HepG2 (cell line): ENCODE data around the gene PRIMA1. TPM values are rescaled to one million over a fixed set of nuclear protein-coding genes. Genes with fewer than 3 reads are reported as not detected.

Experiments
- ATAC-seq: fragments of 200-7000 bp; cut with Tn5 transposase; 3 replicates; pipeline ENCODE4 v1.9.1; 2020; ENCODE audit warnings: mild to moderate bottlenecking, moderate library complexity
- BruUV-seq: library from RNA; stranded (reverse); fragments of 400-500 nt; replicated peaks from 2 replicates; lab custom pipeline; 2021; lab: Mats Ljungman, UMichigan
- CTCF ChIA-PET: fragments of 300-600 bp; formaldehyde crosslinking; extraction: SDS; loops from one replicate; lab custom pipeline; 2021; ENCODE audit warnings: low total read pairs, inconsistent platforms, low intra/inter-chr PET ratio; lab: Yijun Ruan, JAX
- POLR2A ChIA-PET: fragments of 350-600 bp; sonication (Branson Sonifier 250); formaldehyde crosslinking; loops from one replicate; lab custom pipeline; 2020; ENCODE audit warnings: antibody characterized with exemption, inconsistent platforms; lab: Yijun Ruan, JAX
- DNase-seq: peaks from one replicate; pipeline ENCODE4 v3.0.0-alpha.2; 2015; ENCODE audit warnings: low spot score
- FAIRE-seq: peaks from 3 replicates; lab custom pipeline; 2011; peaks lifted over from hg19 to GRCh38; lab: Jason Lieb, UNC
- H2AFZ ChIP-seq: one replicate; pipeline ENCODE4 v1.6.1; 2011; ENCODE audit warnings: low read length, inconsistent platforms
- H3K27ac ChIP-seq: fragments of 300-600 bp; 3 replicates; pipeline ENCODE4 v1.8.0; 2011; ENCODE audit warnings: mixed run types, mild to moderate bottlenecking, mixed read lengths, low read length, inconsistent platforms; ENCODE audit not compliant: insufficient read depth; ENCODE audit errors: extremely low read length
- H3K27me3 ChIP-seq, 2 experiments: fragments of 200-600 bp in 1 of 2; 2 replicates in 1 of 2; 3 replicates in 1 of 2; pipeline versions ENCODE4 v1.6.0 to v1.8.0; 2011; ENCODE audit warnings: low read length in 2 of 2, mild to moderate bottlenecking in 2 of 2, moderate library complexity in 2 of 2, inconsistent platforms in 1 of 2; ENCODE audit not compliant: insufficient read depth in 2 of 2, control insufficient read depth in 1 of 2
- H3K36me3 ChIP-seq, 2 experiments: fragments of 200-600 bp in 1 of 2; replicated peaks in 1 of 2; 2 replicates in 1 of 2; 3 replicates in 1 of 2; pipeline versions ENCODE4 v1.5.1 to v1.8.0; 2011; ENCODE audit warnings: low read length in 2 of 2, inconsistent platforms in 1 of 2; ENCODE audit not compliant: insufficient read depth in 2 of 2, control insufficient read depth in 1 of 2
- H3K4me1 ChIP-seq: 2 replicates; pipeline ENCODE4 v1.5.1; 2012; ENCODE audit warnings: low read length, inconsistent platforms; ENCODE audit not compliant: insufficient read depth
- H3K4me2 ChIP-seq: 2 replicates; pipeline ENCODE4 v1.6.0; 2011; ENCODE audit warnings: low read depth, low read length, inconsistent platforms
- H3K4me3 ChIP-seq, 3 experiments: fragments of 200-600 bp in 1 of 3; sonication (generic), shearing (Covaris generic) in 1 of 3; replicated peaks in 1 of 3; 2 replicates each; pipeline ENCODE4 v1.5.1; 2011 to 2016; ENCODE audit warnings: low read length in 3 of 3, inconsistent platforms in 2 of 3, low read depth in 2 of 3, mild to moderate bottlenecking in 2 of 3, control low read depth in 1 of 3, mixed read lengths in 1 of 3; ENCODE audit not compliant: insufficient read depth in 1 of 3
- H3K79me2 ChIP-seq: one replicate; pipeline ENCODE4 v1.6.1; 2011; ENCODE audit warnings: low read length, inconsistent platforms; ENCODE audit not compliant: insufficient read depth
- H3K9ac ChIP-seq: 2 replicates; pipeline ENCODE4 v1.6.0; 2011; ENCODE audit warnings: mild to moderate bottlenecking, low read depth, low read length, inconsistent platforms; ENCODE audit not compliant: insufficient read depth
- H3K9me3 ChIP-seq: 2 replicates; pipeline ENCODE4 v1.5.1; 2012; ENCODE audit warnings: mild to moderate bottlenecking, low read length
- H4K20me1 ChIP-seq: 2 replicates; pipeline ENCODE4 v1.6.0; 2011; ENCODE audit warnings: inconsistent platforms, mild to moderate bottlenecking, low read length, moderate library complexity; ENCODE audit not compliant: insufficient read depth
- CHD2 ChIP-seq: IDR thresholded peaks from 2 replicates; pipeline ENCODE4 v1.6.1; 2011; ENCODE audit warnings: low read depth, low read length, improper control_type of control experiment
- FOXA3 ChIP-seq: IDR thresholded peaks from 2 replicates; pipeline ENCODE4 v1.6.1; 2016; ENCODE audit warnings: missing genetic modification reagents, missing compliant biosample characterization
- GPN1 ChIP-seq: sonication (generic); formaldehyde crosslinking; IDR thresholded peaks from 2 replicates; pipeline ENCODE4 v1.5.1; 2020; ENCODE audit warnings: missing genetic modification reagents, borderline replicate concordance
- HCFC1 ChIP-seq: fragments of 150-350 bp; IDR thresholded peaks from 2 replicates; pipeline ENCODE4 v1.6.1; 2014; ENCODE audit warnings: low read depth, low read length
- KDM4B ChIP-seq: sonication (generic); formaldehyde crosslinking; IDR thresholded peaks from 2 replicates; pipeline ENCODE4 v1.4.0; 2020; ENCODE audit warnings: missing genetic modification reagents
- MTA3 ChIP-seq: sonication (generic); formaldehyde crosslinking; IDR thresholded peaks from 2 replicates; pipeline ENCODE4 v1.4.0; 2020; ENCODE audit warnings: missing genetic modification reagents
- NFIB ChIP-seq: sonication (generic); formaldehyde crosslinking; IDR thresholded peaks from 2 replicates; pipeline ENCODE4 v1.9.0; 2021; ENCODE audit warnings: missing genetic modification reagents, mild to moderate bottlenecking, borderline replicate concordance
- NFIC ChIP-seq: IDR thresholded peaks from 2 replicates; pipeline ENCODE4 v1.6.1; 2012; ENCODE audit warnings: mild to moderate bottlenecking, low read length, inconsistent platforms
- SIX4 ChIP-seq: sonication (generic); formaldehyde crosslinking; IDR thresholded peaks from 2 replicates; pipeline ENCODE4 v1.4.0; 2020; ENCODE audit warnings: missing genetic modification reagents
- SP5 ChIP-seq: IDR thresholded peaks from 2 replicates; pipeline ENCODE4 v1.6.1; 2016; ENCODE audit warnings: low read depth, borderline replicate concordance
- TCF7 ChIP-seq: sonication (generic); IDR thresholded peaks from 2 replicates; pipeline ENCODE4 v1.6.1; 2016; ENCODE audit warnings: antibody characterized with exemption, low read depth
- ZNF274 ChIP-seq: sonication (generic); formaldehyde crosslinking; IDR thresholded peaks from 2 replicates; pipeline ENCODE4 v1.5.1; 2020; ENCODE audit warnings: mild to moderate bottlenecking, missing genetic modification reagents
- ZNF354B ChIP-seq: sonication (generic); formaldehyde crosslinking; IDR thresholded peaks from 2 replicates; pipeline ENCODE4 v1.8.0; 2022; ENCODE audit warnings: mild to moderate bottlenecking, missing genetic modification reagents
- ZNF562 ChIP-seq: sonication (generic); formaldehyde crosslinking; IDR thresholded peaks from 2 replicates; pipeline ENCODE4 v1.8.0; 2022; ENCODE audit warnings: missing genetic modification reagents, borderline replicate concordance
- ZNF567 ChIP-seq: sonication (generic); formaldehyde crosslinking; IDR thresholded peaks from 2 replicates; pipeline ENCODE4 v1.8.1; 2023; ENCODE audit warnings: mild to moderate bottlenecking, missing genetic modification reagents, borderline replicate concordance
- ZNF652 ChIP-seq: IDR thresholded peaks from 2 replicates; pipeline ENCODE4 v1.6.1; 2016; ENCODE audit warnings: low read depth, borderline replicate concordance
- WGBS: methylation state at CpG from one replicate; pipeline ENCODE4 v1.1.6; 2017; ENCODE audit warnings: low lambda C conversion rate; 5-methylcytosine and 5-hydroxymethylcytosine counted together
- in situ Hi-C: cut with HindIII; loops from 2 replicates; pipeline ENCODE4 v1.10.0; 2017; ENCODE audit warnings: low pct_unique_long_range_greater_than_20kb; ENCODE audit not compliant: extremely low pct_ligation_motif_present
- intact Hi-C: fragments of 100-400 bp; cut with micrococcal nuclease; formaldehyde crosslinking; loops from one replicate; pipeline ENCODE4 v1.10.0; 2022; ENCODE audit not compliant: unreplicated experiment
- polyA plus RNA-seq, 8 experiments: library from polyadenylated mRNA; depleted of rRNA in 3 of 8; stranded (reverse) in 7 of 8; unstranded in 1 of 8; fragments of >200 nt; fragmentation: Illumina TruSeq in 4 of 8; extraction: Trizol in 4 of 8; gene quantifications; 2 replicates each; pipeline versions ENCODE4 v1.2.1 to v1.2.3, GENCODE V29; 2011 to 2016; ENCODE audit warnings: low read depth in 4 of 8, missing spikeins in 1 of 8, mixed read lengths in 1 of 8; ENCODE audit not compliant: insufficient read depth in 1 of 8
- total RNA-seq, 5 experiments: library from RNA; depleted of rRNA; stranded (reverse); fragments of >200 nt; fragmentation: Illumina TruSeq; extraction: Trizol; gene quantifications; 2 replicates each; pipeline ENCODE4 v1.2.3, GENCODE V29; 2016; ENCODE audit warnings: low read depth in 1 of 5
- TF ChIP-seq, protein P1 (sequence below): sonication (generic); formaldehyde crosslinking; IDR thresholded peaks from 2 replicates; pipeline ENCODE4 v1.4.0; 2020; ENCODE audit warnings: mild to moderate bottlenecking, missing genetic modification reagents
- TF ChIP-seq, protein P2 (sequence below): sonication (generic); formaldehyde crosslinking; IDR thresholded peaks from 2 replicates; pipeline ENCODE4 v1.8.0; 2022; ENCODE audit warnings: missing genetic modification reagents, mild to moderate bottlenecking, moderate library complexity, borderline replicate concordance

The PRIMA1 gene
- total and polyA plus RNA-seq, 2 of the 13 experiments (the other 11 are each of a cell fraction or from before 2014, with no cell fraction given): 2.4 to 3.2 TPM

DNA sequence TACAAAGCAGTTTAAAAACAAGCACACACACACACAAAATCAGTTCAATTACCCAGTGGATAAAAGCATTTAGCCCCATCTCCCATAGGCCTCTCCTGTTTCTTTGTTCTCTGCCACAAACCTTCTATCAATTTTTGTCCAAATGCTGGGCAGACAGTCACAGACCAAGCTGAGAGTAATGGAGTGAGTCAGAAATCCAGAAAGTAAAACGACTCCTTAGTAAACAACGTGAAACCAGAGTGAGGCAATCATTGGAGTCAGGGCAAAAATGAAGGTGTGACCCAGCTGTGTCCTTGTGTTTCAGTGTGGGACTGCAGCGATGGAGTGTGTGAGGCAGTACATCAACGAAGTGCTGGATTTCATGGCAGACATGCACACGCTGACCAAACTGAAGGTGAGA lies 102.0 kb downstream of the PRIMA1 start:
- in situ Hi-C loops (no loop called here), intact Hi-C loops (no loop called here)
- no peak overlapping the region for H3K9ac ChIP-seq
- H3K27me3 ChIP-seq: peaks cover 0 to 11% of the 10 kb centered on the region in 2 experiments; a peak in 2 of 5 replicates
- ATAC-seq: no peak
- POLR2A ChIA-PET: no interaction called here
- BruUV-seq: no TSS peak
- H4K20me1 ChIP-seq: no peaks in the 10 kb centered on the region
- no peak overlapping the region for H3K4me2 ChIP-seq
- H2AFZ ChIP-seq: no peak overlapping the region
- H3K9me3 ChIP-seq: no peaks in the 10 kb centered on the region
- CTCF ChIA-PET: no interaction called here
- no peaks in the 10 kb centered on the region for H3K79me2 ChIP-seq
- no peaks in the 10 kb centered on the region for H3K36me3 ChIP-seq
- WGBS: 23% methylated on average over 5 of the region's 5 CpGs
- no peak overlapping the region for H3K27ac ChIP-seq
- H3K4me3 ChIP-seq: no peak overlapping the region
- H3K4me1 ChIP-seq: peaks cover 7% of the 10 kb centered on the region
- no peak for FAIRE-seq
- no peak for DNase-seq
- TF ChIP-seq CHD2: no peak
- no peak for TF ChIP-seq FOXA3 (CRISPR knock-in tag)
- no peak for TF ChIP-seq SP5 (CRISPR knock-in tag)
- no peak for TF ChIP-seq MTA3
- TF ChIP-seq ZNF652 (CRISPR knock-in tag): no peak
- TF ChIP-seq, protein P1, sequence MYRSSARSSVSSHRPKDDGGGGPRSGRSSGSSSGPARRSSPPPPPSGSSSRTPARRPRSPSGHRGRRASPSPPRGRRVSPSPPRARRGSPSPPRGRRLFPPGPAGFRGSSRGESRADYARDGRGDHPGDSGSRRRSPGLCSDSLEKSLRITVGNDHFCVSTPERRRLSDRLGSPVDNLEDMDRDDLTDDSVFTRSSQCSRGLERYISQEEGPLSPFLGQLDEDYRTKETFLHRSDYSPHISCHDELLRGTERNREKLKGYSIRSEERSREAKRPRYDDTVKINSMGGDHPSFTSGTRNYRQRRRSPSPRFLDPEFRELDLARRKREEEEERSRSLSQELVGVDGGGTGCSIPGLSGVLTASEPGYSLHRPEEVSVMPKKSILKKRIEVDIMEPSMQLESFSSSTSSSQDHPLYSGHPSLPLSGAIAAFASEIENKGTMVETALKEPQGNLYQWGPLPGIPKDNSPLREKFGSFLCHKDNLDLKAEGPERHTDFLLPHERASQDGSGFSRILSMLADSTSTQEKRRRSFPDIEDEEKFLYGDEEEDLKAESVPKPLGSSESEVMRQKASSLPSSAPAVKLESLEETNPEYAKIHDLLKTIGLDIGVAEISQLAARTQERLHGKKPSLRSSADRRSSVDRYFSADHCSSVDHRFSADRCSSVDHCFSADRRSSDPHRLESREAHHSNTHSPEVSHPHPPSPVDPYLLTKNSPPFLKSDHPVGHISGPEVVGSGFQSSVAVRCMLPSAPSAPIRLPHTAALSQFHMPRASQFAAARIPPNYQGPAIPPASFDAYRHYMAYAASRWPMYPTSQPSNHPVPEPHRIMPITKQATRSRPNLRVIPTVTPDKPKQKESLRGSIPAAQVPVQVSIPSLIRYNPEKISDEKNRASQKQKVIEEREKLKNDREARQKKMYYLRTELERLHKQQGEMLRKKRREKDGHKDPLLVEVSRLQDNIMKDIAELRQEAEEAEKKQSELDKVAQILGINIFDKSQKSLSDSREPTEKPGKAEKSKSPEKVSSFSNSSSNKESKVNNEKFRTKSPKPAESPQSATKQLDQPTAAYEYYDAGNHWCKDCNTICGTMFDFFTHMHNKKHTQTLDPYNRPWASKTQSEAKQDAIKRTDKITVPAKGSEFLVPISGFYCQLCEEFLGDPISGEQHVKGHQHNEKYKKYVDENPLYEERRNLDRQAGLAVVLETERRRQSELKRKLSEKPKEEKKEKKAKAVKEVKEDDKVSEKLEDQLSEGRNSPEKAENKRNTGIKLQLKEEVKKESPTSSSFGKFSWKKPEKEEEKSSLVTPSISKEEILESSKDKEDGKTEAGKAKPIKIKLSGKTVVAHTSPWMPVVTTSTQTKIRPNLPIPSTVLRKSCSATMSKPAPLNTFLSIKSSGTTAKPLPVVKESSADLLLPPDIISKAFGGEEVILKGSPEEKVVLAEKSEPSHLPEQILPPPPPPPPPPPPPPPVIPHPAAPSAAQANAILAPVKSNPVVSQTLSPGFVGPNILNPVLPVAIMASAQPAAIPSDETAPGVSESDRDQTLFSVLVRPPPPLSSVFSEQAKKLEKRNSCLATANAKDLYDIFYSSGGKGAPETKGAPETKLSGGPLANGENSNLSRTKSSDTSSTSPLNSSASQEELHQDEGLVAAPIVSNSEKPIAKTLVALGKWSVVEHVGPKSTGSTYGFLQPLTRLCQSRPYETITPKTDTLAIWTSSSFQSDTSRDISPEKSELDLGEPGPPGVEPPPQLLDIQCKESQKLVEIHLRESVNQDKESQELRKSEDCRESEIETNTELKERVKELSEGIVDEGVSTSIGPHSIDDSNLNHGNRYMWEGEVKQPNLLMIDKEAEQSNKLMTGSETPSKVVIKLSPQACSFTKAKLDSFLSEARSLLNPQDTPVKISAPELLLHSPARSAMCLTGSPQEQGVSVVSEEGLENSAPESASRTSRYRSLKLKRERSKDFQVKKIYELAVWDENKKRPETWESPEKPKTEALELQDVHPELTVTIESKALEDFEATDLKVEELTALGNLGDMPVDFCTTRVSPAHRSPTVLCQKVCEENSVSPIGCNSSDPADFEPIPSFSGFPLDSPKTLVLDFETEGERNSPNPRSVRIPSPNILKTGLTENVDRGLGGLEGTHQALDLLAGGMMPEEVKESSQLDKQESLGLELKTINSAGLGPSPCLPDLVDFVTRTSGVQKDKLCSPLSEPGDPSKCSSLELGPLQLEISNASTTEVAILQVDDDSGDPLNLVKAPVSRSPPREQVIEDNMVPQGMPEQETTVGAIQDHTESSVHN (CRISPR knock-in tag): no peak
- no peak for TF ChIP-seq ZNF562 (CRISPR knock-in tag)
- no peak for TF ChIP-seq GPN1
- no peak for TF ChIP-seq ZNF354B
- no peak for TF ChIP-seq ZNF274 (CRISPR knock-in tag)
- no peak for TF ChIP-seq ZNF567 (CRISPR knock-in tag)
- no peak for TF ChIP-seq HCFC1
- TF ChIP-seq KDM4B: no peak
- no peak for TF ChIP-seq NFIC
- TF ChIP-seq SIX4 (CRISPR knock-in tag): no peak
- no peak for TF ChIP-seq NFIB (CRISPR knock-in tag)
- no peak for TF ChIP-seq TCF7
- TF ChIP-seq, protein P2, sequence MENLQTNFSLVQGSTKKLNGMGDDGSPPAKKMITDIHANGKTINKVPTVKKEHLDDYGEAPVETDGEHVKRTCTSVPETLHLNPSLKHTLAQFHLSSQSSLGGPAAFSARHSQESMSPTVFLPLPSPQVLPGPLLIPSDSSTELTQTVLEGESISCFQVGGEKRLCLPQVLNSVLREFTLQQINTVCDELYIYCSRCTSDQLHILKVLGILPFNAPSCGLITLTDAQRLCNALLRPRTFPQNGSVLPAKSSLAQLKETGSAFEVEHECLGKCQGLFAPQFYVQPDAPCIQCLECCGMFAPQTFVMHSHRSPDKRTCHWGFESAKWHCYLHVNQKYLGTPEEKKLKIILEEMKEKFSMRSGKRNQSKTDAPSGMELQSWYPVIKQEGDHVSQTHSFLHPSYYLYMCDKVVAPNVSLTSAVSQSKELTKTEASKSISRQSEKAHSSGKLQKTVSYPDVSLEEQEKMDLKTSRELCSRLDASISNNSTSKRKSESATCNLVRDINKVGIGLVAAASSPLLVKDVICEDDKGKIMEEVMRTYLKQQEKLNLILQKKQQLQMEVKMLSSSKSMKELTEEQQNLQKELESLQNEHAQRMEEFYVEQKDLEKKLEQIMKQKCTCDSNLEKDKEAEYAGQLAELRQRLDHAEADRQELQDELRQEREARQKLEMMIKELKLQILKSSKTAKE (CRISPR knock-in tag): no peak
